ENCODE data around the gene ATP6V1G1.

- TF ChIP-seq CTCF (conservative IDR thresholded peaks at IDR 0.05; ENCODE audit: low read length) (no peak), EZH2phosphoT487 (IDR thresholded peaks at IDR 0.05; ENCODE audit: borderline replicate concordance, low read depth, low read length) (no peak)
These were observed 26.4 kb downstream of the ATP6V1G1 start for GRCh38 chr9:114613919-114614318.

Data from OCI-LY7 (cell line).